Endothelial cell of umbilical vein (primary cell): Measurements from ENCODE around the gene CMTM3. TPM values are rescaled to one million over a fixed set of nuclear protein-coding genes. Genes with fewer than 3 reads are reported as not detected.

Experiments used
- BruUV-seq: library from RNA; stranded (reverse); fragments of 400-500 nt; replicated peaks from 2 replicates; lab custom pipeline; 2021; lab: Mats Ljungman, UMichigan
- CTCF ChIA-PET: fragments of 300-600, 350-600 bp; sonication (Branson Sonifier 250); formaldehyde crosslinking; loops from one replicate; lab custom pipeline; 2021; ENCODE audit warnings: antibody characterized with exemption, inconsistent platforms; lab: Charles Lee
- POLR2A ChIA-PET: fragments of 300-600, 350-600 bp; sonication (Branson Sonifier 250); formaldehyde crosslinking; loops from one replicate; lab custom pipeline; 2021; ENCODE audit warnings: antibody characterized with exemption, inconsistent platforms; lab: Charles Lee
- DNase-seq: peaks from one replicate; pipeline ENCODE4 v3.0.0-alpha.2; 2011; ENCODE audit warnings: low read depth, low spot score
- FAIRE-seq: peaks from 2 replicates; lab custom pipeline; 2011; peaks lifted over from hg19 to GRCh38; lab: Jason Lieb, UNC
- H2AFZ ChIP-seq: 2 replicates; pipeline ENCODE4 v1.6.0; 2012; ENCODE audit warnings: low read depth, low read length, control low read depth, inconsistent platforms
- H3K27ac ChIP-seq: 2 replicates; pipeline ENCODE4 v1.5.1; 2011; ENCODE audit warnings: low read depth, mild to moderate bottlenecking, control low read depth, low read length, moderate library complexity; ENCODE audit not compliant: insufficient read depth
- H3K27me3 ChIP-seq, 2 experiments: 2 replicates each; pipeline versions ENCODE4 v1.6.0 to v1.6.1; 2011; ENCODE audit warnings: low read length in 2 of 2, mixed read lengths in 1 of 2; ENCODE audit not compliant: control insufficient read depth in 2 of 2, insufficient read depth in 2 of 2
- H3K36me3 ChIP-seq, 2 experiments: 2 replicates in 1 of 2; 3 replicates in 1 of 2; pipeline ENCODE4 v1.5.1; 2011; ENCODE audit warnings: low read length in 2 of 2, mild to moderate bottlenecking in 1 of 2, moderate library complexity in 1 of 2; ENCODE audit not compliant: control insufficient read depth in 2 of 2, insufficient read depth in 2 of 2; ENCODE audit errors: extremely low read depth in 1 of 2
- H3K4me1 ChIP-seq: 3 replicates; pipeline ENCODE4 v1.5.1; 2011; ENCODE audit warnings: mild to moderate bottlenecking, low read length; ENCODE audit not compliant: control insufficient read depth, insufficient read depth; ENCODE audit errors: extremely low read depth
- H3K4me2 ChIP-seq: 2 replicates; pipeline ENCODE4 v1.6.1; 2011; ENCODE audit warnings: low read length, control low read depth, mixed read lengths; ENCODE audit not compliant: insufficient read depth
- H3K4me3 ChIP-seq, 3 experiments: fragments of 200-600 bp in 1 of 3; sonication (generic), shearing (Covaris generic) in 1 of 3; replicated peaks in 1 of 3; 2 replicates each; pipeline ENCODE4 v1.5.1; 2011 to 2016; ENCODE audit warnings: control low read depth in 3 of 3, low read length in 3 of 3, mild to moderate bottlenecking in 2 of 3, inconsistent platforms in 1 of 3, low read depth in 1 of 3, moderate library complexity in 1 of 3; ENCODE audit not compliant: insufficient read depth in 1 of 3
- H3K79me2 ChIP-seq: 2 replicates; pipeline ENCODE4 v1.6.0; 2012; ENCODE audit warnings: low read length, inconsistent platforms; ENCODE audit not compliant: control insufficient read depth, insufficient read depth
- H3K9ac ChIP-seq: replicated peaks from 2 replicates; pipeline ENCODE3; 2011; ENCODE audit warnings: low read length, control low read depth; ENCODE audit not compliant: insufficient read depth; ENCODE audit errors: extremely low read depth
- H3K9me1 ChIP-seq: replicated peaks from 3 replicates; pipeline ENCODE4 v1.6.0; 2011; ENCODE audit warnings: mild to moderate bottlenecking, low read length; ENCODE audit not compliant: control insufficient read depth, insufficient read depth; ENCODE audit errors: extremely low read depth
- H3K9me3 ChIP-seq: replicated peaks from 2 replicates; pipeline ENCODE4 v1.5.1; 2012; ENCODE audit warnings: low read length, inconsistent platforms; ENCODE audit not compliant: control insufficient read depth, insufficient read depth
- H4K20me1 ChIP-seq: replicated peaks from 2 replicates; pipeline ENCODE3; 2011; ENCODE audit warnings: mild to moderate bottlenecking, low read length; ENCODE audit not compliant: control insufficient read depth, insufficient read depth; ENCODE audit errors: extremely low read depth
- CTCF ChIP-seq, 2 donors: IDR thresholded peaks; 1 replicate in 1 of 2; 2 replicates in 1 of 2; pipeline ENCODE4 v1.5.1; 2011; ENCODE audit warnings: low read length in 2 of 2, mild to moderate bottlenecking in 2 of 2, moderate library complexity in 2 of 2, control low read depth in 1 of 2, inconsistent platforms in 1 of 2, low read depth in 1 of 2; ENCODE audit not compliant: insufficient read depth in 1 of 2; ENCODE audit errors: extremely low read depth in 1 of 2
- EZH2 ChIP-seq: IDR thresholded peaks from 2 replicates; pipeline ENCODE4 v1.6.1; 2012; ENCODE audit warnings: borderline replicate concordance, low read depth, mild to moderate bottlenecking, moderate library complexity, low read length, inconsistent platforms; ENCODE audit not compliant: severe bottlenecking
- FOS ChIP-seq: IDR thresholded peaks from 2 replicates; pipeline ENCODE4 v1.6.1; 2011; ENCODE audit warnings: mild to moderate bottlenecking, low read length, moderate library complexity, borderline replicate concordance; ENCODE audit not compliant: insufficient read depth
- GATA2 ChIP-seq: IDR thresholded peaks from 2 replicates; pipeline ENCODE4 v1.7.0; 2011; ENCODE audit warnings: low read depth, mild to moderate bottlenecking, moderate library complexity, mixed read lengths, low read length; ENCODE audit not compliant: insufficient read length, insufficient read depth
- JUN ChIP-seq: IDR thresholded peaks from 2 replicates; pipeline ENCODE4 v1.6.1; 2011; ENCODE audit warnings: borderline replicate concordance, low read depth; ENCODE audit not compliant: insufficient read length, insufficient read depth
- MAX ChIP-seq: IDR thresholded peaks from 2 replicates; pipeline ENCODE4 v1.6.1; 2011; ENCODE audit not compliant: insufficient read depth, insufficient read length
- MYC ChIP-seq: IDR thresholded peaks from one replicate; pipeline ENCODE4 v1.6.1; 2011; ENCODE audit warnings: mild to moderate bottlenecking, low read depth, low read length
- POLR2A ChIP-seq: IDR thresholded peaks from 2 replicates; pipeline ENCODE4 v1.6.1; 2012; ENCODE audit warnings: low read depth, mild to moderate bottlenecking, control low read depth, low read length
- POLR2AphosphoS5 ChIP-seq: IDR thresholded peaks from 2 replicates; pipeline ENCODE4 v1.6.1; 2012; ENCODE audit warnings: low read depth, mild to moderate bottlenecking, control low read depth, low read length, moderate library complexity; ENCODE audit not compliant: insufficient read depth
- dilution Hi-C: fragments of 300-500 bp; cut with MboI; formaldehyde crosslinking; loops from one replicate; pipeline ENCODE4 v1.15.0; 2019; ENCODE audit warnings: low sequenced_read_pairs; ENCODE audit not compliant: extremely low pct_ligation_motif_present
- intact Hi-C: fragments of 100-400 bp; cut with micrococcal nuclease; formaldehyde crosslinking; loops from one replicate; pipeline ENCODE4 v1.10.0; 2022
- polyA plus RNA-seq, 4 experiments: library from polyadenylated mRNA; depleted of rRNA in 3 of 4; stranded (reverse) in 3 of 4; unstranded in 1 of 4; fragments of >200 nt; gene quantifications; 2 replicates each; pipeline versions ENCODE4 v1.2.1 to v1.2.3, GENCODE V29; 2011 to 2012; ENCODE audit warnings: missing spikeins in 1 of 4
- total RNA-seq: library from RNA; stranded (reverse); gene quantifications from 2 replicates; pipeline ENCODE4 v1.2.3, GENCODE V29; 2021

CMTM3 gene
- total and polyA plus RNA-seq, 2 donors (not counting 3 experiments of a cell fraction or from before 2014, with no cell fraction given): 83.6 to 86.2 TPM

- BruUV-seq: no TSS peak
- Histone ChIP-seq H3K9me3 (no peaks in the 10 kb centered on the region), H3K27ac (no peak overlapping the region), H3K27me3 (peaks cover 0 to 3% of the 10 kb centered on the region in 2 experiments), H3K9ac (no peak overlapping the region), H3K4me2 (no peak overlapping the region), H3K9me1 (no peaks in the 10 kb centered on the region), H3K4me3 (no peak overlapping the region), H3K4me1 (peaks cover 7% of the 10 kb centered on the region), H3K79me2 (no peaks in the 10 kb centered on the region), H3K36me3 (no peaks in the 10 kb centered on the region), H4K20me1 (no peaks in the 10 kb centered on the region), H2AFZ (no peak overlapping the region)
- no peak for FAIRE-seq
- dilution Hi-C loops: no loop called here
- ChIA-PET POLR2A (no interaction called here), CTCF (interaction anchor here (0.7 to 2.3 kb wide), 7 partner anchors 10 to 183 kb away, joined by 3 to 24 read pairs (median 4); partner anchors contain the start of gene CMTM3)
- TF ChIP-seq JUN (no peak), EZH2 (no peak), GATA2 (no peak), CTCF (IDR thresholded peaks at IDR 0.05; ENCODE audit: extremely low read depth in 1 of 2, insufficient read depth in 1 of 2, low read depth in 1 of 2, low read length in 2 of 2) (no peak), FOS (no peak), MYC (no peak), MAX (no peak), POLR2AphosphoS5 (no peak), POLR2A (no peak)
- intact Hi-C loops: no loop called here
- no peak for DNase-seq
Observed at GRCh38 chr16:66590322-66590721, 14.2 kb upstream of the CMTM3 start.
